PFSK-1 (cell line): ENCODE measurements around the gene RPN1.

ENCODE experiments used
- POLR2AphosphoS5 ChIP-seq: IDR thresholded peaks from 2 replicates; pipeline ENCODE4 v1.6.1; 2012; ENCODE audit warnings: low read depth, mild to moderate bottlenecking, control low read depth, low read length, moderate library complexity
- REST ChIP-seq, 2 experiments: IDR thresholded peaks; 2 replicates each; pipeline versions ENCODE4 v1.6.1 to v1.8.0; 2011 to 2012; ENCODE audit warnings: low read depth in 2 of 2, low read length in 2 of 2, control low read depth in 1 of 2, inconsistent platforms in 1 of 2, mild to moderate bottlenecking in 1 of 2, moderate library complexity in 1 of 2; ENCODE audit not compliant: insufficient read depth in 1 of 2
- TAF1 ChIP-seq: IDR thresholded peaks from 2 replicates; pipeline ENCODE4 v1.6.1; 2012; ENCODE audit warnings: low read length, control low read depth, borderline replicate concordance; ENCODE audit not compliant: insufficient read depth

- TF ChIP-seq POLR2AphosphoS5 = no peak
- no peak for TF ChIP-seq TAF1
- TF ChIP-seq REST (IDR thresholded peaks at IDR 0.05; ENCODE audit: insufficient read depth in 1 of 2, low read depth in 2 of 2, low read length in 2 of 2) = no peak
Measured at GRCh38 chr3:128579927-128580326, 70.7 kb downstream of the RPN1 start.
